HEK293 (cell line): ENCODE data around the gene TTLL12.

Experiments used
- CTCF ChIA-PET: fragments of 350-600 bp; formaldehyde crosslinking; extraction: SDS; loops from one replicate; lab custom pipeline; 2021; ENCODE audit warnings: antibody characterized with exemption; lab: Yijun Ruan, JAX
- POLR2A ChIA-PET: fragments of 300-600 bp; formaldehyde crosslinking; extraction: SDS; loops from one replicate; lab custom pipeline; 2020; ENCODE audit warnings: antibody characterized with exemption, inconsistent platforms; lab: Yijun Ruan, JAX
- H3K27ac ChIP-seq: fragments of 200-500 bp; sonication (Bioruptor generic); 2 replicates; pipeline ENCODE4 v1.5.1; 2014; ENCODE audit warnings: low read depth, low read length, control low read depth, inconsistent platforms; ENCODE audit errors: extremely low read depth
- H3K36me3 ChIP-seq, 2 experiments: fragments of 200-500 bp in 1 of 2; sonication (Bioruptor generic) in 1 of 2; 1 replicate in 1 of 2; 2 replicates in 1 of 2; pipeline ENCODE4 v1.5.1; 2014 to 2017; ENCODE audit warnings: inconsistent platforms in 2 of 2, low read length in 2 of 2; ENCODE audit not compliant: control insufficient read depth in 2 of 2, insufficient read depth in 1 of 2
- H3K4me1 ChIP-seq: fragments of 200-500 bp; sonication (Bioruptor generic); 2 replicates; pipeline ENCODE4 v1.5.1; 2014; ENCODE audit warnings: mild to moderate bottlenecking, low read length, inconsistent platforms; ENCODE audit not compliant: control insufficient read depth, insufficient read depth
- H3K4me3 ChIP-seq: 2 replicates; pipeline ENCODE4 v1.5.1; 2011; ENCODE audit warnings: low read depth, mild to moderate bottlenecking, control low read depth, low read length, moderate library complexity
- H3K9me3 ChIP-seq: fragments of 200-500 bp; sonication (Bioruptor generic); 2 replicates; pipeline ENCODE4 v1.5.1; 2014; ENCODE audit warnings: low read depth, low read length, inconsistent platforms; ENCODE audit not compliant: control insufficient read depth, insufficient read depth
- HOXC10 ChIP-seq: sonication (generic); formaldehyde crosslinking; IDR thresholded peaks from 2 replicates; pipeline ENCODE4 v1.8.1; 2023; ENCODE audit warnings: mild to moderate bottlenecking, missing genetic modification reagents
- KLF16 ChIP-seq: fragments of 450-650 bp; formaldehyde crosslinking; IDR thresholded peaks from 2 replicates; pipeline ENCODE4 v1.5.1; 2017; ENCODE audit warnings: missing biosample characterization, missing genetic modification characterization
- SP7 ChIP-seq: fragments of 450-650 bp; formaldehyde crosslinking; IDR thresholded peaks from 2 replicates; pipeline ENCODE4 v1.5.1; 2016; ENCODE audit warnings: missing biosample characterization, missing genetic modification characterization
- WT1 ChIP-seq: fragments of 450-650 bp; formaldehyde crosslinking; IDR thresholded peaks from 2 replicates; pipeline ENCODE4 v1.5.1; 2016; ENCODE audit warnings: missing biosample characterization, missing genetic modification characterization
- ZNF112 ChIP-seq: fragments of 450-650 bp; formaldehyde crosslinking; IDR thresholded peaks from 2 replicates; pipeline ENCODE4 v1.5.0; 2017; ENCODE audit warnings: missing biosample characterization, missing genetic modification characterization
- ZNF157 ChIP-seq: fragments of 450-650 bp; formaldehyde crosslinking; IDR thresholded peaks from 2 replicates; pipeline ENCODE4 v1.5.1; 2016; ENCODE audit warnings: missing biosample characterization, missing genetic modification characterization
- ZNF24 ChIP-seq: fragments of 450-650 bp; formaldehyde crosslinking; IDR thresholded peaks from 2 replicates; pipeline ENCODE4 v1.5.1; 2016; ENCODE audit warnings: missing biosample characterization, missing genetic modification characterization
- ZNF423 ChIP-seq: fragments of 450-650 bp; formaldehyde crosslinking; IDR thresholded peaks from 2 replicates; pipeline ENCODE4 v1.5.1; 2016; ENCODE audit warnings: missing biosample characterization, missing genetic modification characterization
- ZNF555 ChIP-seq: fragments of 450-650 bp; formaldehyde crosslinking; conservative IDR thresholded peaks from 2 replicates; pipeline ENCODE4 v1.5.1; 2017; ENCODE audit warnings: missing biosample characterization, mild to moderate bottlenecking, missing genetic modification characterization, inconsistent platforms
- ZNF558 ChIP-seq: fragments of 450-650 bp; formaldehyde crosslinking; IDR thresholded peaks from 2 replicates; pipeline ENCODE4 v1.5.1; 2016; ENCODE audit warnings: missing biosample characterization, missing genetic modification characterization
- ZNF571 ChIP-seq: fragments of 450-650 bp; formaldehyde crosslinking; IDR thresholded peaks from 2 replicates; pipeline ENCODE4 v1.5.0; 2017; ENCODE audit warnings: missing biosample characterization, missing genetic modification characterization
- ZNF777 ChIP-seq: fragments of 450-650 bp; formaldehyde crosslinking; IDR thresholded peaks from 2 replicates; pipeline ENCODE4 v1.5.1; 2017; ENCODE audit warnings: missing biosample characterization, missing genetic modification characterization, borderline replicate concordance
- ZNF792 ChIP-seq: fragments of 450-650 bp; formaldehyde crosslinking; IDR thresholded peaks from 2 replicates; pipeline ENCODE4 v1.5.1; 2016; ENCODE audit warnings: missing biosample characterization, missing genetic modification characterization
- TF ChIP-seq, protein P1 (sequence below): fragments of 450-650 bp; formaldehyde crosslinking; IDR thresholded peaks from 2 replicates; pipeline ENCODE4 v1.5.1; 2016; ENCODE audit warnings: missing biosample characterization, missing genetic modification characterization
- TF ChIP-seq, protein P2 (sequence below): fragments of 450-650 bp; formaldehyde crosslinking; IDR thresholded peaks from 2 replicates; pipeline ENCODE4 v1.5.1; 2016; ENCODE audit warnings: missing biosample characterization, missing genetic modification characterization
- TF ChIP-seq, protein P3 (sequence below): fragments of 450-650 bp; formaldehyde crosslinking; IDR thresholded peaks from 2 replicates; pipeline ENCODE4 v1.5.1; 2016; ENCODE audit warnings: missing biosample characterization, missing genetic modification characterization
- TF ChIP-seq, protein P4 (sequence below): fragments of 450-650 bp; formaldehyde crosslinking; IDR thresholded peaks from 2 replicates; pipeline ENCODE4 v1.5.1; 2016; ENCODE audit warnings: missing biosample characterization, missing genetic modification characterization, borderline replicate concordance
- TF ChIP-seq, protein P5 (sequence below): fragments of 450-650 bp; formaldehyde crosslinking; IDR thresholded peaks from 2 replicates; pipeline ENCODE4 v1.5.1; 2017; ENCODE audit warnings: missing biosample characterization, missing genetic modification characterization
- TF ChIP-seq, protein P6 (sequence below): fragments of 450-650 bp; formaldehyde crosslinking; IDR thresholded peaks from 2 replicates; pipeline ENCODE4 v1.5.1; 2016; ENCODE audit warnings: missing biosample characterization, missing genetic modification characterization

Gene TTLL12

DNA sequence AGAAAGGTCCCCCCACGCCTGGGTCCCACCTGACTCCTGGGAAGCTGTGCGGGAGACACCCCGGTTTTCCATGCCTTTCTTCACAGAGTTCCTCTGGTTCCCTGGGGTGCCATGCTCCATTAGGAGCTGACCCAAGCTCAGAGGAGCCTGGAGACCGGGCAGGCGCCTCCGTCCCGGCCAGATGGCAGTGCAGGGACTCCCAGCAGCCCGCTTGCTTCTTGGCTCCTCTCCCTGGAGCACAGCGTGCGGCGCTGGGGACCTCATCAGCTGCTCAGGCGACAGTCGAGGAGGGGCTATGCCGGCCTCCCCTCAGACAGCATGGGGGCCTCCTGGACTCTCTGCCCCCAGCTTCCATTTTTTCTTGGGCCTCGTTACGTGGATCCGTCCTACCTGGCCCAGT, 13.1 kb upstream of the TTLL12 start:
- POLR2A ChIA-PET, result interaction anchor here (0.7 to 3.9 kb wide), 2 partner anchors 12 to 14 kb away, joined by 5 to 20 read pairs; no protein-coding TSS in a partner anchor

More for the DNA sequence above, 13.1 kb upstream of the TTLL12 start:
- Histone ChIP-seq H3K4me3 (no peak overlapping the region), H3K4me1 (no peaks in the 10 kb centered on the region), H3K9me3 (no peaks in the 10 kb centered on the region), H3K27ac (no peak overlapping the region), H3K36me3 (no peaks in the 10 kb centered on the region)
- CTCF ChIA-PET, result interaction anchor here (0.6 to 1.2 kb wide), 2 partner anchors 10 to 140 kb away, joined by 4 to 5 read pairs; no protein-coding TSS in a partner anchor
- TF ChIP-seq, protein P1, sequence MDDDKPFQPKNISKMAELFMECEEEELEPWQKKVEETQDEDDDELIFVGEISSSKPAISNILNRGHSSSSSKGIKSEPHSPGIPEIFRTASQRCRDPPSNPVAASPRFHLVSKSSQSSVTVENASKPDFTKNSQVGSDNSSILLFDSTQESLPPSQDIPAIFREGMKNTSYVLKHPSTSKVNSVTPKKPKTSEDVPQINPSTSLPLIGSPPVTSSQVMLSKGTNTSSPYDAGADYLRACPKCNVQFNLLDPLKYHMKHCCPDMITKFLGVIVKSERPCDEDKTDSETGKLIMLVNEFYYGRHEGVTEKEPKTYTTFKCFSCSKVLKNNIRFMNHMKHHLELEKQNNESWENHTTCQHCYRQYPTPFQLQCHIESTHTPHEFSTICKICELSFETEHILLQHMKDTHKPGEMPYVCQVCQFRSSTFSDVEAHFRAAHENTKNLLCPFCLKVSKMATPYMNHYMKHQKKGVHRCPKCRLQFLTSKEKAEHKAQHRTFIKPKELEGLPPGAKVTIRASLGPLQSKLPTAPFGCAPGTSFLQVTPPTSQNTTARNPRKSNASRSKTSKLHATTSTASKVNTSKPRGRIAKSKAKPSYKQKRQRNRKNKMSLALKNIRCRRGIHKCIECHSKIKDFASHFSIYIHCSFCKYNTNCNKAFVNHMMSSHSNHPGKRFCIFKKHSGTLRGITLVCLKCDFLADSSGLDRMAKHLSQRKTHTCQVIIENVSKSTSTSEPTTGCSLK (tag by site-specific recombination), result no peak
- TF ChIP-seq ZNF571 (no peak), KLF16 (tag by site-specific recombination) (no peak), HOXC10 (CRISPR knock-in tag) (no peak), ZNF112 (tag by site-specific recombination) (no peak), ZNF423 (tag by site-specific recombination) (no peak), WT1 (tag by site-specific recombination) (no peak), ZNF792 (tag by site-specific recombination) (no peak), SP7 (no peak), ZNF777 (no peak), ZNF24 (no peak), ZNF558 (tag by site-specific recombination) (no peak), ZNF157 (tag by site-specific recombination) (no peak), ZNF555 (no peak)
- TF ChIP-seq, protein P2, sequence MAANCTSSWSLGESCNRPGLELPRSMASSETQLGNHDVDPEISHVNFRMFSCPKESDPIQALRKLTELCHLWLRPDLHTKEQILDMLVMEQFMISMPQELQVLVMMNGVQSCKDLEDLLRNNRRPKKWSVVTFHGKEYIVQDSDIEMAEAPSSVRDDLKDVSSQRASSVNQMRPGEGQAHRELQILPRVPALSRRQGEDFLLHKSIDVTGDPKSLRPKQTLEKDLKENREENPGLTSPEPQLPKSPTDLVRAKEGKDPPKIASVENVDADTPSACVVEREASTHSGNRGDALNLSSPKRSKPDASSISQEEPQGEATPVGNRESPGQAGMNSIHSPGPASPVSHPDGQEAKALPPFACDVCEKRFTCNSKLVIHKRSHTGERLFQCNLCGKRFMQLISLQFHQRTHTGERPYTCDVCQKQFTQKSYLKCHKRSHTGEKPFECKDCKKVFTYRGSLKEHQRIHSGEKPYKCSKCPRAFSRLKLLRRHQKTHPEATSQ, result no peak
- TF ChIP-seq, protein P3, sequence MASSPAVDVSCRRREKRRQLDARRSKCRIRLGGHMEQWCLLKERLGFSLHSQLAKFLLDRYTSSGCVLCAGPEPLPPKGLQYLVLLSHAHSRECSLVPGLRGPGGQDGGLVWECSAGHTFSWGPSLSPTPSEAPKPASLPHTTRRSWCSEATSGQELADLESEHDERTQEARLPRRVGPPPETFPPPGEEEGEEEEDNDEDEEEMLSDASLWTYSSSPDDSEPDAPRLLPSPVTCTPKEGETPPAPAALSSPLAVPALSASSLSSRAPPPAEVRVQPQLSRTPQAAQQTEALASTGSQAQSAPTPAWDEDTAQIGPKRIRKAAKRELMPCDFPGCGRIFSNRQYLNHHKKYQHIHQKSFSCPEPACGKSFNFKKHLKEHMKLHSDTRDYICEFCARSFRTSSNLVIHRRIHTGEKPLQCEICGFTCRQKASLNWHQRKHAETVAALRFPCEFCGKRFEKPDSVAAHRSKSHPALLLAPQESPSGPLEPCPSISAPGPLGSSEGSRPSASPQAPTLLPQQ (tag by site-specific recombination), result no peak
- TF ChIP-seq, protein P4, sequence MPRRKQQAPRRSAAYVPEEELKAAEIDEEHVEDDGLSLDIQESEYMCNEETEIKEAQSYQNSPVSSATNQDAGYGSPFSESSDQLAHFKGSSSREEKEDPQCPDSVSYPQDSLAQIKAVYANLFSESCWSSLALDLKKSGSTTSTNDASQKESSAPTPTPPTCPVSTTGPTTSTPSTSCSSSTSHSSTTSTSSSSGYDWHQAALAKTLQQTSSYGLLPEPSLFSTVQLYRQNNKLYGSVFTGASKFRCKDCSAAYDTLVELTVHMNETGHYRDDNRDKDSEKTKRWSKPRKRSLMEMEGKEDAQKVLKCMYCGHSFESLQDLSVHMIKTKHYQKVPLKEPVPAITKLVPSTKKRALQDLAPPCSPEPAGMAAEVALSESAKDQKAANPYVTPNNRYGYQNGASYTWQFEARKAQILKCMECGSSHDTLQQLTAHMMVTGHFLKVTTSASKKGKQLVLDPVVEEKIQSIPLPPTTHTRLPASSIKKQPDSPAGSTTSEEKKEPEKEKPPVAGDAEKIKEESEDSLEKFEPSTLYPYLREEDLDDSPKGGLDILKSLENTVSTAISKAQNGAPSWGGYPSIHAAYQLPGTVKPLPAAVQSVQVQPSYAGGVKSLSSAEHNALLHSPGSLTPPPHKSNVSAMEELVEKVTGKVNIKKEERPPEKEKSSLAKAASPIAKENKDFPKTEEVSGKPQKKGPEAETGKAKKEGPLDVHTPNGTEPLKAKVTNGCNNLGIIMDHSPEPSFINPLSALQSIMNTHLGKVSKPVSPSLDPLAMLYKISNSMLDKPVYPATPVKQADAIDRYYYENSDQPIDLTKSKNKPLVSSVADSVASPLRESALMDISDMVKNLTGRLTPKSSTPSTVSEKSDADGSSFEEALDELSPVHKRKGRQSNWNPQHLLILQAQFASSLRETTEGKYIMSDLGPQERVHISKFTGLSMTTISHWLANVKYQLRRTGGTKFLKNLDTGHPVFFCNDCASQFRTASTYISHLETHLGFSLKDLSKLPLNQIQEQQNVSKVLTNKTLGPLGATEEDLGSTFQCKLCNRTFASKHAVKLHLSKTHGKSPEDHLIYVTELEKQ (tag by site-specific recombination), result no peak
- TF ChIP-seq, protein P5, sequence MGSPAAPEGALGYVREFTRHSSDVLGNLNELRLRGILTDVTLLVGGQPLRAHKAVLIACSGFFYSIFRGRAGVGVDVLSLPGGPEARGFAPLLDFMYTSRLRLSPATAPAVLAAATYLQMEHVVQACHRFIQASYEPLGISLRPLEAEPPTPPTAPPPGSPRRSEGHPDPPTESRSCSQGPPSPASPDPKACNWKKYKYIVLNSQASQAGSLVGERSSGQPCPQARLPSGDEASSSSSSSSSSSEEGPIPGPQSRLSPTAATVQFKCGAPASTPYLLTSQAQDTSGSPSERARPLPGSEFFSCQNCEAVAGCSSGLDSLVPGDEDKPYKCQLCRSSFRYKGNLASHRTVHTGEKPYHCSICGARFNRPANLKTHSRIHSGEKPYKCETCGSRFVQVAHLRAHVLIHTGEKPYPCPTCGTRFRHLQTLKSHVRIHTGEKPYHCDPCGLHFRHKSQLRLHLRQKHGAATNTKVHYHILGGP (tag by site-specific recombination), result no peak
- TF ChIP-seq, protein P6, sequence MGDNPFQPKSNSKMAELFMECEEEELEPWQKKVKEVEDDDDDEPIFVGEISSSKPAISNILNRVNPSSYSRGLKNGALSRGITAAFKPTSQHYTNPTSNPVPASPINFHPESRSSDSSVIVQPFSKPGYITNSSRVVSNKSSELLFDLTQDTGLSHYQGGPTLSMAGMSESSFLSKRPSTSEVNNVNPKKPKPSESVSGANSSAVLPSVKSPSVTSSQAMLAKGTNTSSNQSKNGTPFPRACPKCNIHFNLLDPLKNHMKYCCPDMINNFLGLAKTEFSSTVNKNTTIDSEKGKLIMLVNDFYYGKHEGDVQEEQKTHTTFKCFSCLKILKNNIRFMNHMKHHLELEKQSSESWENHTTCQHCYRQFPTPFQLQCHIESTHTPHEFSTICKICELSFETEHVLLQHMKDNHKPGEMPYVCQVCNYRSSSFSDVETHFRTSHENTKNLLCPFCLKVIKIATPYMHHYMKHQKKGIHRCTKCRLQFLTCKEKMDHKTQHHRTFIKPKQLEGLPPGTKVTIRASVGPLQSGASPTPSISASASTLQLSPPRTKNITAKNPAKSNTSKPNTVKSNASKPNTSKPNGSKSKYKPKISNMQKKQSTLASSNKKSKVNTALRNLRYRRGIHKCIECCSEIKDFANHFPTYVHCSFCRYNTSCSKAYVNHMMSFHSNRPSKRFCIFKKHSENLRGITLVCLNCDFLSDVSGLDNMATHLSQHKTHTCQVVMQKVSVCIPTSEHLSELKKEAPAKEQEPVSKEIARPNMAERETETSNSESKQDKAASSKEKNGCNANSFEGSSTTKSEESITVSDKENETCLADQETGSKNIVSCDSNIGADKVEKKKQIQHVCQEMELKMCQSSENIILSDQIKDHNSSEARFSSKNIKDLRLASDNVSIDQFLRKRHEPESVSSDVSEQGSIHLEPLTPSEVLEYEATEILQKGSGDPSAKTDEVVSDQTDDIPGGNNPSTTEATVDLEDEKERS (tag by site-specific recombination), result no peak
